ENCODE data around the gene FANCF.

DNA sequence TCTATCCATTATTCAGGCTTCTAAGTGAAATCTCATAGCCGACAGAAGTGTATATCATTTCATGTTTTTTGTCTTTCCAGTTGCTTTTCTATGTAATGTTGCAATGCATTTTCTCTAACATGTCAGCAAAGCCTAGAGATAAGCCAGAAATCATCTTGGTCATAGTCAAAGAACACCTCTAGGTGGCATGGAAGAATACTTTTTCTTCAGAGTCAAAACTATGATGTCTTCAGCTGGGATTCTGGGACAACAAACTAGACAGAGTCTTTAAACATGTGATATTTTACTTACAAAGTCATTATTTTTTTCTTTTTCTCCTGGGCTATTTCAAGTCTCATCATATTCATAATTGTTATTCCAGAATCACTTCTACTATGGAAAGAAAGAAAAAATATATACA lies 45.2 kb upstream of the FANCF start:
- TF ChIP-seq, protein P1, sequence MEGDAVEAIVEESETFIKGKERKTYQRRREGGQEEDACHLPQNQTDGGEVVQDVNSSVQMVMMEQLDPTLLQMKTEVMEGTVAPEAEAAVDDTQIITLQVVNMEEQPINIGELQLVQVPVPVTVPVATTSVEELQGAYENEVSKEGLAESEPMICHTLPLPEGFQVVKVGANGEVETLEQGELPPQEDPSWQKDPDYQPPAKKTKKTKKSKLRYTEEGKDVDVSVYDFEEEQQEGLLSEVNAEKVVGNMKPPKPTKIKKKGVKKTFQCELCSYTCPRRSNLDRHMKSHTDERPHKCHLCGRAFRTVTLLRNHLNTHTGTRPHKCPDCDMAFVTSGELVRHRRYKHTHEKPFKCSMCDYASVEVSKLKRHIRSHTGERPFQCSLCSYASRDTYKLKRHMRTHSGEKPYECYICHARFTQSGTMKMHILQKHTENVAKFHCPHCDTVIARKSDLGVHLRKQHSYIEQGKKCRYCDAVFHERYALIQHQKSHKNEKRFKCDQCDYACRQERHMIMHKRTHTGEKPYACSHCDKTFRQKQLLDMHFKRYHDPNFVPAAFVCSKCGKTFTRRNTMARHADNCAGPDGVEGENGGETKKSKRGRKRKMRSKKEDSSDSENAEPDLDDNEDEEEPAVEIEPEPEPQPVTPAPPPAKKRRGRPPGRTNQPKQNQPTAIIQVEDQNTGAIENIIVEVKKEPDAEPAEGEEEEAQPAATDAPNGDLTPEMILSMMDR (IDR thresholded peaks at IDR 0.05 in 2 of 3, conservative IDR thresholded peaks at IDR 0.05 in 1 of 3; ENCODE audit: borderline replicate concordance in 1 of 3, insufficient read depth in 1 of 3, low read depth in 2 of 3, low read length in 2 of 3), result peak in 1 of 3 experiments; percentile 32; a peak in 1 of 6 replicates
- TF ChIP-seq SP1 (IDR thresholded peaks at IDR 0.05; ENCODE audit: low read depth) (no peak), EZH2 (IDR thresholded peaks at IDR 0.05) (no peak), CEBPB (IDR thresholded peaks at IDR 0.05; ENCODE audit: low read depth) (no peak), POLR2AphosphoS5 (IDR thresholded peaks at IDR 0.05; ENCODE audit: low read depth, low read length) (no peak)

Data from HCT116 (cell line).